HG02678 (cell line): ENCODE results near the gene IL11.
"Not testable (repeated sequence)": the region's sequence is repeated elsewhere in the genome, so short reads cannot be mapped to it uniquely, and the experiment has no call there.

Experiments used
- ATAC-seq: cut with Tn5 transposase; IDR thresholded peaks from one replicate; pipeline ENCODE4 v1.9.1; 2021; ENCODE audit warnings: mild to moderate bottlenecking, moderate library complexity; ENCODE audit not compliant: unreplicated experiment

The IL11 gene

DNA sequence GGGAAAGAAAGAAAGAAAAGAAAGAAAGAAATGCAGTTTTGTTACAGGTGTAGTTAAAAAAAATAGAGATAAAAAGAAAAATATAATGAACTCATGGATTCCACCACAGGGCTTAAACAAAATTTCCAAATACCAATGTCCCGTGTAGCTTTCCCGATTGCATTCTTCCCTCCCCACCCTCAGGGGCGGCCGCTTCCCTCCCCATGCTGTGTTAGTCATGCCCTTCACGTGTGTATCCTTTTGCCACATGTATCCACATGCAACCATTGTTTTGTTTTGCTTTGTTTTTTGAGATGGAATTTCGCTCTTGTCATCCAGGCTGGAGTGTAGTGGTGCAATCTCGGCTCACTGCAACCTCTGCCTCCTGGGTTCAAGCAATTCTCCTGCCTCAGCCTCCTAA lies 34.2 kb downstream of the IL11 start:
- no peak for ATAC-seq

DNA sequence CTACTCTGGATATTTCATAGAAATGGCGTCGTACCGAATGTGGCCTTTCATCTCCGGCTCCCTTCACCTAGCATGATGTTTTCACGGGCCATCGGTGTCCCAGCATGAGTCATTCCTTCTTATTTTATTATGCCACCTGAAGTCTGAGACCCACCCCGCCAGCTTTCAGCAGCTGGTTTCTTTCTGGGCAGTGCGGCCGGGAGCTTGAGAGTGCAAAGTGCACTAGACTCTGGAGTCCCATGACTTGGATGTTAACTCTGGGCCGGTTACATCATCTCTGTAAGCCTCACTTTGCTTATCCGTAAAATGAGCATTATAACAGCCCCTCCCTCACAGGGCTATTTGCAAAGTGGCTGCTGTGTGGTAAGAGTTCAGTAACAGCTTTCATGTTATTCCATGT lies 36.4 kb downstream of the IL11 start:
- no peak for ATAC-seq

DNA sequence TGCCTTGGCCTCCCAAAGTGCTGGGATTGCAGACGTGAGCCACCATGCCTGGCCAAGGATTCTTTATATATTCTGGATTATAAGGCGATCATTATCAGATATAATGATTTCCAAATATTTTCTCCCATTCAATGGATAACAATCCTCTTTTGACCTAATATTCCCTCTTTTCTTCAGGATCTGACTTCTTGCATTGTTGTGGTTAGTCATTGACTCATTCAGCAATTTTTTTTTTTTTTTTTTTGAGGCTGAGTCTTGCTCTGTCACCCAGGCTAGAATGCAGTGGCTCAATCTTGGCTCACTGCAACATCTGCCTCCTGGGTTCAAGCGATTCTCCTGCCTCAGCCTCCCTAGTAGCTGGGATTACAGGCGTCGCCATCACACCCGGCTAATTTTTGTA lies 40.5 kb downstream of the IL11 start:
- ATAC-seq, result not testable (repeated sequence)

DNA sequence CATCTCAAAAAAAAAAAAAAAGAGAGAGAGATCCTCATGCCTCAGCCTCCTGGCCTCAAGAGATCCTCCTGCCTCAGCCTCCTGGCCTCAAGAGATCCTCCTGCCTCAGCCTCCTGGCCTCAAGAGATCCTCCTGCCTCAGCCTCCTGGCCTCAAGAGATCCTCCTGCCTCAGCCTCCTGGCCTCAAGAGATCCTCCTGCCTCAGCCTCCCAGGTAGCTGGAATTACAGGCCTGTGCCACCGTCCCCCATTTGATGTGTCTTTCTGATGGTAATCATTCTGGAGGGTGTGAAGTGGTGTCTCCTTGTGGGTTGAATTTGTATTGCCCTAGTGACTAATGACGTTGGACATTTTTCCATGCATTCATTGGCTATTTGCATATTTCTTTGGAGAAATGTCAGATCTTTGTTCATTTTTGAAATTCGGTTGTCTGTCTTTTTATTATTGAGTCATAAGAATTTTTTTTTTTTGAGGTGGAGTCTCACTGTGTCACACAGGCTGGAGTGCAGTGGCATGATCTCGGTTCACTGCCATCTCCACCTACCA lies 41.4 kb downstream of the IL11 start:
- not testable (repeated sequence) for ATAC-seq

DNA sequence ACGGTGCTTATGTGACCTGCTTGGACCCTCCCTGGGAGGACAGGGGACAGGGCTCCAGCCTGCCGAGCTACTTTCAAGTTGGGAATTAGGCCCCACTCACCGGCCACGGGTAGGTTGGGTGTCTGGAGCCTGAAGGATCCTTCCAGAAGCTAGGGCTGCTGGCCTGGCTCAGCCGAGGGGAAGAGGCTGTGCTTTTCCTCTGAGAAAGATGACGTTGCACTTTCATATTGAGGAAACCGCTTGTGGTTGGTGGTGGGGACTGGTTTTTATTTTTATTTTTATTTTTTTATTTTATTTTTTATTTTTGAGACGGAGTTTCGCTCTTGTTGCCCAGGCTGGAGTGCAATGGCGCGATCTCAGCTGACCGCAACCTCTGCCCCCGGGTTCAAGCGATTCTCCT lies 45.1 kb downstream of the IL11 start, which contains the start of gene TMEM150B:
TMEM150B (minus strand) TSS at position 170 of the 400 bp plus-strand sequence. CDS start 4,305 bp downstream, outside the sequence.
- no peak for ATAC-seq

DNA sequence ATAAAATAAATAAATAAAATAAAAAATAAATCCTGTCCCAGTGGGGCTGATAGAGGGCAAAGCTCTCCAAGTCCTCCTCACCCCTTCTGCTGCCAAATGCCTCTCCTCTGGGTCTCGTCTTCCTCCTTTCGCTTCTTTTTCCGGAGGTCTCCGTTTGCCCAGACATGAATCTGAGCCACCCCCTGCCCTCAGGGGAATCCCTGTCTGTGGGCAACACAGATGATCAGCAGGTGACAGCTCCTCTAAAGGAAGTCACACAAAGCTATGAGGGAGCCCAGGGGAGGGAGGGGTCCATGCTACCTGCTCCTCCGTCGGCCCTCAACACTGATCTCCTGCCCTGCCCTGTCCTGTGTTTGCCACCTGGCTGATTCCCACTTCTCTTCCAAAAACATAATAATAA lies 45.6 kb downstream of the IL11 start:
- ATAC-seq, result no peak

DNA sequence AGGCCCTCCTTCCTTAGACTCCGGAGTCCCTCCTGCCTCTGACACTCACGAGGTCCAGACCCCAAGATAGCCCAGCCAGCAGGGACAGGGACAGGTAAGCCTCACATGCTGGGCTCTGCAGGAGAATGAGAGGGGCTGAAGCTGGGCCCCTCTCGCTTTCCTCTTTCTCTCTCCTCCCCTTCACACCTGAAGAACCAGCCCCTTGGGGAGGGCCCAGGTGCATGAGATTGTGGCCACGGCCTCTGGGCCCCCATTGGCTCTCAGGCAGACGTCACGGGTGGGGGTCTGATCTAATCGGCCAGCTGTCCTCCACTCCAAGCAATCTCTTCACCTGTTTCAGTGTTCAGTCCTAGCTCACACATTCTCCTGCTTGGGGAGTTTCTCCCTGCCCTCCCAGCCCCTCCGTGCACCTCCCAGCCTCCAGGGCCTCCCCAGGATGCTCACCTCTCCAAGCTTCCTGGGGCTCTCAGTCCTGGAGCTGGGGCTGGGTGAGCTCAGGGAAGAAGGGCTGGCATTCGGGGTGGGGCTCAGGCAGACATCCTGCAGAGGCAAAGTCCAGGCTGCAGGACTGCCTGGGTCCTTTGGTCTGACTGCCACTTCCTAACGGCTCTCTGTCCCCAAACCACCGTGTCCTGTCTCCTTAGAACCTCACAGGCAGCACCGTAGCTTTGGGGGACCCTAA lies 47.9 kb downstream of the IL11 start:
- ATAC-seq, result no peak

DNA sequence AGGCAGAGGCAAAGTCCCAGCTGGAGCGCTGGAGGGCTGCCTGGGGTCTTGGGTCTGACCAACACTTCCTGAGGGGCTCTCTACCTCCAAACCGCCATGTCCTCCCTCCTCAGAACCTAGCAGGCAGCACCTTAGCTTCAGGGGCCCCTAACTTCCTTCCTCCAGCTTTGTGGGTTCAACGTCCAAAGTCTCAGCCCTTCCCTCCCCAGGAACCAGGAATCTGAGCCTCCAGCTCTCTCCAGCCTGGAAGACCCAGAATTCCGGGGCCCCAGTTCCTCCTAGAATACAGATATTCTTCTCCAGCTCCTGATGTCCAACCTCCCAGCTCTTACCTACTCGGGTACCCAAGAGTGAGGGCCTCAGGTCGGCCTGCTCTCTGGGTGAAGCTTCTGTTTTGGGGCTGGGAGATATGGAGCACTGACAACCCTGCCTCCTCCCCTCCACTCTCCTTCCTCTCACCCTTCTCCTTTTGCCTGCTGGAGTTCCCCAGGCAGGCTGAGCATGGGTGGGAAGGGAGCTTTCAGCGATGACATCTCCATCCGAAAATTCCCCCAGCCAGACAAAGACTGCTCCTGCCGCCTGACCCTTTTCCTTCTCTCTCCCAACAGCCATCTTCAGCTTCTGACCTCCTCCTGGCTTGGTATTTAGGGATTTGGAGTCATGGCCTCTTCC lies 48.7 kb downstream of the IL11 start:
- no peak for ATAC-seq

DNA sequence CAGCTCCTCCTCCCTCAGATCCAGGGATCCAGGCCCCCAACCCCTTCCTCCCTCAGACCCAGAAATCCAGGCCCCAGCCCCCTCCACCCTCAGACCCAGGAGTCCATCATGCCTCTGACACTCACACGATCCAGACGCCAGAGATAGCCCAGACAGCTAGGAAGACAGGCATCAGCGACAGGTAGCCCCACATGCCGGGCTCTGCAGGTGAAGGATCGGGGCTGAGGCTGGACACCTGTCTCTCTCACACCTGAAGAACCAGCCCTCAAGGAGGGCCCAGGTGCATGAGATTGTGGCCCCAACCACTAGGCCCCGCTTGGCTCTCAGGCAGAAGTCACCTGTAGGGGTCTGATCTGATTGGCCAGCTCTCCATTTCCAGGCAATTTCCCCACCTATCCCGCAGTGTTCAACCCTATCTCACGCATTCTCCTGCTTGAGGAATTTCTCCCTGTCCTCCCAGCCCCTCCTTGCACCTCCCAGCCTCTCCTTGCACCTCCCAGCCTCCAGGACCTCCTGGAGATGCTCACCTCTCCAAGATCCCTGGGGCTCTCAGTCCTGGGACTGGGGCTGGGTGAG lies 49.3 kb downstream of the IL11 start:
- ATAC-seq, result no peak

DNA sequence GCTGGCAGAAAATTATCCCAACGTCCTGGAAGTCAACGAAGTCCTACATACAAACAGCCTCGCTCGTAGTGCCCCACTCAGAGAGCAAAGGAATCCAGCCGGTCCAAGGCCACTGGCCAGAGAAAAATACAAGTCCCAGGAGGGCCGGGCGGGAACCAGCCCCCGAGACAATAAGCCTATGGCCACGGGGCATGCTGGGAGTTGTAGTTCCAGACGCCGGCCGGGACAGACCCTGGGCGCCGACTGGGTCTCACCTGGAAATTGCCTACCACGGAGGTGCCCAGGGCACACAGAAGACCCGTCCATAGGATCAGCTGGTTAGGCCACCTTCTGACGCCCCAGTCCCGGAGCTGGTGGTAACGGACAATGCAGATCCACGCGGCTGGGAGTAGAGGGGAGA lies 50.5 kb downstream of the IL11 start:
- ATAC-seq, result no peak

DNA sequence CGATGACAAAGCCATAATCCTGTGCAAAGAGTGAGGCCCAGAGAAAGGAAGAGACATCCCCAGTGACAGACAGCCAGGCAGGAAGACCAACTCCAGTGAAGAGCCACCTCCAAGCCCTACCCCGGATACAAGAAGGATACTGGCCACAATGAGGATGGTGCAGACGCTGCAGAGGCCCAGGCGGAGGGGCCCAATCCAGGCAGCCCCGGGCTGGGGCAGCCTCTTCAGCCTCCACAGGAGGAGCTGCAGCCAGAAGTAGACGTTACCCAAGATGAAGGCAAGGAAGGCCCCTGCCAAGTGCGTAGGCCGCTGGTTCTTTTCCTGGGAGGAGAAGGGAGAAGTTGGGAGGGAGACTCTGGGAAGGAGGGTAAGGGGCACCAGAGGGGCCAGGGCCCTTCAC lies 53.6 kb downstream of the IL11 start:
- ATAC-seq, result no peak

DNA sequence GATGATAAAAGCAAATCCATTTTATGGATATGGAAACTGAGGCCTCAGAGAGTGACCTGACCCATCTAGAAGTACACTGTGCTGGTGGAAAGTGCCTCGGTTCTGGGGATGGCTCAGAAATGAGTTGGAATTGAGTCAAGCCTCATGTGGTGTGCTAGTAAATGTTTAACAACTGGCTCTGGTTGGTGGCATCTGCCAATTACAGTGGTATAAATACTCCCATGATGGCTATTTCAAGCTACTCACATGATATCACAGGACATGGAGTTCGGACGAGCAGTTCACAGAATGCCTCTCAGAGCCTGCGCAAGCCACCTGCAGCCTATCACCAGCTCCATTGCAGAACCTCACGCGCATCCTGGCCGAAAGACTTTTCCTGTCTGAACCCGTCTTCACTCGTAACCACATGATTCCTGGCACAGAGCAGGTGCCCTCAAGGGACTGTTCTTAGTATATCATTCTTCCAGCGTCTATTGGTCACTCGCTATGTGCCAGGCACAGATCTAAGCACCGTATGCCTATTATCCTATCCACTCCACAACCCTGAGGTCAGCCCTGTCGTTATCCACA lies 54.2 kb downstream of the IL11 start:
- ATAC-seq, result no peak

DNA sequence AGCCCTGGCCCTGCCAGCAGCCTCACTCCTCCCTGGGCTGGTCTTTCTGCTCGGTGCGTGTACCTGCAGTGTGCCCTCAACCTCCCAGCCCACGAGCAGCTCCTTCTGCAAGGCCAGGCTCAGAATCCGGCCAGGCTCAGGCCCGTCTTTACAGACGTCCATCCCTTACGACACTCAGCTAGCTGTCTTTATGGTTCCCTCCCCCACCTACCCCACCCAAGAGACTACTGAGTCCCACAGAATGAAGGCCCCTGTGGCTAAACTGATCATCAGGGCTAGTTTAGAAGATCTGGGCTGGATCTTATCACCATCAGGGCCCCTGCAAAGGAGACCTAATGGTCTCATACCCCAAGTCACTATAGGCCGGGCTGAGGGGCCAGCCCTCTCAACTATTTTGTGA lies 55.9 kb downstream of the IL11 start:
- ATAC-seq, result no peak
